Hypothalamus (tissue), 51 donors: ENCODE results near the gene OTP.
"Not testable (repeated sequence)": the region's sequence is repeated elsewhere in the genome, so short reads cannot be mapped to it uniquely, and the experiment has no call there.

Experiments used
- DNase-seq, 51 donors: peaks; one replicate each; lab custom pipeline; 2025; lab: John Stamatoyannopoulos, UW

Gene OTP

GRCh38 chr5:77616920-77617319, 21.6 kb downstream of the OTP start:
- DNase-seq, result no peak

GRCh38 chr5:77608927-77609326, 29.6 kb downstream of the OTP start:
- DNase-seq, result not testable (repeated sequence)

- no peak for DNase-seq
These were observed 31.2 kb downstream of the OTP start for GRCh38 chr5:77607324-77607723.

- DNase-seq, result no peak
These were observed 32.2 kb downstream of the OTP start for GRCh38 chr5:77606279-77606678.

- no peak for DNase-seq
These were observed 38.8 kb downstream of the OTP start for GRCh38 chr5:77599679-77600078.

- no peak for DNase-seq
These were observed 48.2 kb downstream of the OTP start for GRCh38 chr5:77590347-77590746.

GRCh38 chr5:77588175-77588574, 50.3 kb downstream of the OTP start:
- DNase-seq, result no peak

- DNase-seq, result no peak
These were observed 52.4 kb downstream of the OTP start for GRCh38 chr5:77586101-77586500.

GRCh38 chr5:77582143-77582542, 56.4 kb downstream of the OTP start:
- DNase-seq, result not testable (repeated sequence)
